DMS53 (cell line): Measurements from ENCODE around the gene ALDH9A1.
"Not testable (repeated sequence)": the region's sequence is repeated elsewhere in the genome, so short reads cannot be mapped to it uniquely, and the experiment has no call there.

Experiments used
- DNase-seq: peaks from one replicate; lab custom pipeline; 2025; lab: John Stamatoyannopoulos, UW

Gene ALDH9A1

DNA sequence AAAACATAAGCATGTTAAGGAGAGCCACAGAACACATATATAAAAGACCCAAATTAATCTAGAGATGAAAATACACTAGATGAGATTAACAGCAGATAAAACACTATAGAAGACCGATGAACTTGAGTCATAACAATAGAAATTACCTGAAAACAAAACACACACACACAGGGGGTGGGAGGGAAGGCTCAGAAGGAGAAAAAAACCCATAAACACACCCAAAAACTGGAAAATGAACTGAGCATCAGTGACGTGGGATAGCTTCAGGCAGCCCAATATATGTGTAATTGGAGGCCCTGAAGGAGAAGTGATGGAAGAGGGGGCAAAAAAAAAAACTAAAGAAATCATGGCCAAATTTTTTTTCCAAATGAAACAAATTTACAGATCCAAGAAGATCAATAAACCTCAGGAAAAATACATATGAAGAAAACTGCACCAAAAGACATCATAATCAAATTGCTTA is 11.4 kb downstream of the ALDH9A1 start:
- DNase-seq = no peak

DNA sequence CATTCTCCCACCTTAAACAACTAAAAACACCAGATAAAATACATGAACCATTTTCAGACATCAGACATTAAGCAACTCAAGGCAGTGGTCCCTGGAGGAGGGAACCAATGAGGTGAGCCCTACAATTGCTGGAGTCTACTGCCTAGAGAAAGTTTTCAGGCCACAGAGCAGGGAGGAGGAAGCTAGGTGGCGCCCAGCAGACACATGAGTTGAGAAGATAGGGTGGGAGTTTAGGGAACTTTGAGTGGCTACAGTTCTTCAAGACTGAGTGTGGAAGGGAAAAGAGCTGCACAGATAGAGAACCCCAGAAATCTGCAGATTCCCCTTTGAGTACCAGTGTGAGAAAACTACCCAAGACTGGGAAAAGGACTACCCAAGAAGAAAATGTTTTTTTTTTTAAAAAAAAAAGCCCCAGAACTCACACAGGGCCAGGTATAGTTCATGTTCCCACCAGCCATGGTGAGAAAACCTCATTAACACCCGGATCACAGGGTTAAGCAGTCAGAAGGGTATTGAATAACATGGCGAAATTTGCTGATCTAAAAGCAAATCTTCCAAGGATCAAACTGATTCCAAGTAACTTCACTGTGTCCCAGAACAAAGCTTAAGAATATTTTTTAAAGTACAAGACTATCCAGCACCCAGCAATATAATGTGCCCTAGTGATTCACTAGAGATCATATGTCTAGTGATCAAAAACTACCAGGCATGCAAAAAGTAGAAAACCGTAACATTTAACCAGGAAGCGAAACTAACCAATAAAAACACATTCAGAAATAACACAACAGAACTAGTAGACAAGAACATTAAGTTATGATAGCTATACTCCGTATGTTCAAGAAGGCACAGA is 12.0 kb downstream of the ALDH9A1 start:
- DNase-seq = no peak

DNA sequence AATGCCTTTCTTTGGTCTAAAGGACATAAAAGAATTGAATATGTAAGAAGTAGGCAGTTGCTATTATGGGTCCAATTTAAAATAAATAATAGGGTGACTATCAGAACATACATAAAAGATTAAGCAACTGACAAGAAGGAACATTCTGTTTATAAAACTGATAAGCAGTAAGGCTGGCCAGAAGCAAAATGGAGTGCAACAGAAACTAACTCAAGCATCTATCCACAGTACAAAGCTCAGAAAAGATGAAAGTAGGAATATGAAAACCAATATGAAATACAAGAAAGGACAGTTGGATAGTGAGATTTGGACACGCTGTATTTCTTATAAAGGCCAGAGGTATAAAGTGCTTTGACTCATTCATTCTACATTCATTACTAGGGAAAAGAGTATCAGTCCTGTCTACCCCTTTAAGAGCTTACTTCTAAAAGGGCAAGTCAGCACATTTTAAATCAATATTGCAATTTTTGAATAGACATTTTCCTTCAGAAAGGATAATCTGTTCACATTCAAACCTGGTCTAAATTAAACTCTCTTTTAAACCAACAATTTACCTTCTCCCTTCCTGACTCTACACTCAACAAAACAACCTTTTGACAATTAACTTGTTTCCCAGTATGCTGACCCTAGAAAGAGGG is 14.4 kb downstream of the ALDH9A1 start:
- no peak for DNase-seq

DNA sequence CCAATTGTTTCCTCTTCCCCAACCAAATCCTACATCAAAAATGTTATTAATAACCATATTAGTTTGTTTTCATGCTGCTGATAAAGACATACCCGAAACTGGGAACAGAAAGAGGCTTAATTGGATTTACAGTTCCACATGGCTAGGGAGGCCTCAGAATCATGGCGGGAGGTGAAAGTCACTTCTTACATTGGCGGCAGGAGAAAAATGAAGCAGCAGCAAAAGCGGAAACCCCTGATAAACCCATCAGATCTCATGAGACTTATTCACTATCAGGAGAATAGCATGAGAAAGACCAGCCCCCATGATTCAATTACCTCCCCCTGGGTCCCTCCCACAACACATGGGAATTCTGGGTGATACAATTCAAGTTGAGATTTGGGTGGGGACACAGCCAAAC is 17.6 kb downstream of the ALDH9A1 start:
- DNase-seq = not testable (repeated sequence)

DNA sequence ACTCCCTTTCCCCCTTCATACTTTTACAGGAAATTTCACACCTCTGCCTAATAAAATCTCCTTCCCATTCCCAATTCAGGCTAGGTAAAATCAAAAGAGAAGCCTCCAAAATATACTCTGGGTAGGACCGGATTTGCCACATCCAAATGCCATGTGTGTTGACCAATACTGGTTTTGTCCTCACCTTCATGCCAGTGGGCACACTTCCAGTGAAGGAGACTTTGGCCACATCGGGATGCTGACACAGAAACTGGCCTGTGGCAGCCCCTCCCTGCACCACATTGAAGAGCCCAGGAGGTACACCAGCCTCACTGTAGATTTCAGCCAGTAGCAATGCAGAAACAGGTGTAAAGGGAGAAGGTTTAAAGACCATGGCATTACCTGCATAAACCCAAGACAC is 18.1 kb downstream of the ALDH9A1 start:
- DNase-seq = no peak

DNA sequence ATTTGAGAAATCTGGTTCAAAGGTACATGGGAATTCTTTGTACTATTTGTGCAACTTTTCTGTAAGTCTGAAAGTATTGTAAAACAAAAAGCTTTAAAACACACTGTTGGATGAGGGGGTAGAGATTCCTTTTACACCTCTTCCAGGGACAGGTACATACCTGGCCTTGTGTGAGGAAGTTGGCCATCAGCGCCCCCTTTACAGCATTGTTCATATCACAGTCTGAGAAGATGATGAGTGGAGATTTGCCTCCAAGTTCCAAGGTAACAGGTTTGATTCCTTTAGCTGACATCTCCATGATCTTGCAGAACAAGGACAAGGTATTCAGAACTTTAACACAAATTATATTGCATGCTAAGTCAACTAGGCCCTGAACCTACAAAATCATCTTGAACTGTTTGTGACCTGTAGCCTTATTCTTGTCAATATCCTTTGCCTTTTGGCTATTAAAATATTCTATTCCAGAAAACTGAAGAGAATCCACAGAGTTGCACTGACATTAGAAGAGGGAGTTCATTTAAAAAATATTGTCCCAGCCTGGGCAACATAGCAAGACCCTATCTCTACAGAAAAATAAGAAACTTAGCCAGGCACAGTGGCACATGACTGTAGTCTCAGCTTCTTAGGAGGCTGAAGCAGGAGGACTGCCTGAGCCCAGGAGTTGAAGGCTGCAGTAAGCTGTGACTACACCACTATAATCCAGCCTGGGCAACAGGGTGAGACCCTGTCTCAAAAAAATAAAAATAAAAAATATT is 18.9 kb downstream of the ALDH9A1 start:
- DNase-seq = peak; percentile 10

DNA sequence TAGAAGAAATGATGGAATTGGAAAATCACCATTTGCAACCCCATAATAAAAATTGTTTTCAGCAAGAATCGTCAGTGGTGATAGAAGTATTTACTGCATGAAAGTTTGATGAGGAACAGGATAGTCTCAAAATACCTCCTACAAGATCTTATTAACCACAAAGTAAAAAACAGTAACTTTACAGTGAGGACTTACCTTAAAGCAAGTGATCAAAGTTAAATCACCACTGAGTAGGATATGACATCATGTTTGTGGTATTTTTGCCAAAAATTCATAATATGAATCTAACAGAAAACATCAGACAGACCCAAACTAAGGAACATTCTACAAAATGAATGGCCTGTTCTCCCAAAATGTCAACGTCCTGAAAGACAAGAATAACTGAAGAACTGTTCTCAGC is 19.9 kb downstream of the ALDH9A1 start:
- DNase-seq = no peak

DNA sequence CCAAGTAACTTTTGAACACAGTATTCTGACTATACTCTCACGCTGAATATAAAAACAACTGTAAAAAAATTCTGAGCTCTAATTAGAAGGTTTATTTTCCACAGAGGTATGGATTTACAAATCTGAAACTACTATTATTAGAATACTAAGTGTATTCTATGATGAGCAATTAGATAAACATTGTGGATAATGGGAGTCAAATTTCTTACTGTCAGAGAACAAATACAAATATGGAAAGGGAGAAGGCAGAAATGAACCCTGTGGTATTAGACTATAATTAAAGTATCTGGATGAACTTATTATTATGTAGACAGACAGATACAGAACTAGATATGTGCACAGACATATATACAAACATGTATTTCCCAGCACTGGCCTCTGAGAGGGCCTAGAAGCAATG is 22.6 kb downstream of the ALDH9A1 start:
- peak; percentile 18 for DNase-seq

DNA sequence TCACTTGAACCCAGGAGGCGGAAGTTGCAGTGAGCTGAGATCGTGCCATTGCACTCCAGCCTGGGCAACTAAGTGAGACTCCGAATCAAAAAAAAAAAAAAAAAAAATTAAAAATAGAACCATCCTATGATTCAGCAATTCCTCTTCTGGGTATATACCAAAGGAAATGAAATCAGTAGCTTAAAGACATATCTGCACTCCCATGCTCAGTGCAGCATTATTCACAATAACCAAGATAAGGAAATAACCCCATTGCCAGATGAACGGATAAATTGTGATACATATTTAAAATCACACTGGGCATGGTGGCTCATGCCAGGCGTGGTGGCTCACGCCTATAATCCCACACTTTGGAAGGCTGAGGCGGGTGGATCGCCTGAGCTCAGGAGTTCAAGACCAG is 23.8 kb downstream of the ALDH9A1 start:
- no peak for DNase-seq

DNA sequence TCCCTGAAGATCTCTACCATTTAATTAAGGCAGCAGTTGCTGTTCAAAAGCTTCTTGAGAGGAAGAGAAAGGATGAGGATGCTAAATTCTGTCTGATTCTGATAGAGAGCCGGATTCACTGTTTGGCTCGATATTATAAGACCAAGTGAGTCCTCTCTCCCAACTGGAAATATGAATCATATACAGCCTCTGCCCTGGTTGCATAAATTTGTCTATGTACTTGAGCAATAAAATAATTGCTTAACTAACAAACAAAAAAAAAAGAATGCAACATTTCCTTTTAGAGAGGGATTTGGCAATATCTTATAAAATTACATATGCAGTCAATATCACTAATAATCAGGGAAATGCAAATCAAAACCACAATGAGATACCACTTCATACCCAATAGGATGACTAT is 26.8 kb downstream of the ALDH9A1 start:
- no peak for DNase-seq

DNA sequence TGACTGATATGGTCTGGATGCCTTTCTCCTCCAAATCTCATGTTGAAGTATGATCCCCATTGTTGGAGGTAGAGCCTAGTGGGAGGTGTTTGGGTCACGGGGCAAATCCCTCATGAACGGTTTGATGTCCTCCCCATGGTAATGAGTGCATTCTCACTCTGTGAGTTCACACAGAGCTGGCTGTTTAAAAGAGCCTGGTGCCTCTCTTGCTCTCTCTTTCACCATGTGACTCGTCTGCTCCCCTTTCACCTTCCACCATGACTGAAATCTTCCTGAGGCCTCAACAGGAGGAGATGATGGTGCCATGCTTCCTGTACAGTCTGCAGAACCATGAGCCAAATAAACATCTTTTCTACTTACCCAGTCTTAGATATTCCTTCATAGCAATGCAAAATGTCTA is 30.2 kb downstream of the ALDH9A1 start:
- DNase-seq = no peak

DNA sequence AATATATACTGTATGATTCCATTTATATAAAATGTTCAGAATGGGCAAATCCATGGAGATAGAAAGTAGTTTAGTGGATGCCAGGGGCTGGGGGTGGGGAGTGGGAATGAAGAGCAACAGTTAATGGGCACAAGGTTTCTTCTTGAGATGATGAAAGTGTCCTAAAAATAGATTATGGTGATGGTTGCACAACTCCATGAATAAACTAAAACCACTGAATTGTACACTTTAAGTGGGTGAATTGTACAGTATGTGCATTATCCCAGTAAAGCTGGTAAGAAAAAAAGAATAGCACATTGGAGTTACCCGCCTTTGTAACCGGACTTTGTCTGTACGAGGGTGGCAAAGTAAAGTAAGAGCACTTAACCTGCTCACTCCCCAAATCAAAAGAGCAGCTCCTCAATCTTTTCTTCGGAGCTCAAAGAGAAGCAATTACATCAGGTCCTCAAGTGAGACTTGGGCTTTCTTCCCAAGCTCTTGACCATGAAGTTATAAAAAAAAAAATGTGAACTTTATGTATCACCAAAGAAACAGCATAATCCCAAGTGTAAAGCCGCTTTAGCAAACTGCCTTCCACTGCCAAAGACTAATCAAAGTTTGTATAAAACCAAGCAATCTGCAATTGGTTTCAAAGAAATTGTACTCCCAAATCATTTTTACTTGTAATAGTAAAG is 32.1 kb downstream of the ALDH9A1 start:
- DNase-seq = no peak

DNA sequence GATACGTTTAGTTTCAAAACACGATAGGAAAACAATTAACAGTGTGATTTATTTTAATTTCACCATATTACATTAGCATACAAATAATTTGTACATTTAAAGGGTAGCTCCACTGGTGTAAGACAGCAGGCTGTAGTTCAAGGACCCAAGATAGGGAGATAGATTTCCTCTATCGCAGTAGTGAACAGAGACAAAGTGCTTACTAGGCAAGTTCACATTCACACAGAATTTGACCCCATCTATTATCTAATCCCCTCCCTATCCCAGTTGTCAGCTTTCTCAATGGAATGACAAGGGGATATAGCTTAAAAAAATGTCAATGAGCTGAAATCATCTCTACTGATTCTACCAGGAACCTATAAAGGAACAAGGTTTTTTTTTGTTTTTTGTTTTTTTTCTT is 36.2 kb downstream of the ALDH9A1 start:
- DNase-seq = no peak

DNA sequence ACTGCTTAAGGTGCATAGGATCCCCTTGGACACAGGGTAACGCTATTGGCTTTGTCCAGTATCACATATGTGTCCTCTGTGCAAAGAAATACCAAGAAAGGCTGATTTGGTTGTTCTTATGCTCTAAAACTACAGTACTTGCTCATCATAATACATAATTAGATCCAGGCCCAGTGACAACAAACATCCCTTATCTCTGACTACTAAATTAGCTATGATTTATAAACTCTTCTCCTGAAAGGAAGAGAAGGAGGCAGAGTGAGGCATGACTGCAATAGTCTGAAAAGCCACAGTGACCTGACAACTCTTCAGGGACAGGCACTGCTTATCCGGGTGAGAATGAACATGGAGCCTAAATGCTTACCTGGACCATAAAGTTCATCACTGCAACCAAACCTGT is 36.7 kb downstream of the ALDH9A1 start:
- DNase-seq = no peak

DNA sequence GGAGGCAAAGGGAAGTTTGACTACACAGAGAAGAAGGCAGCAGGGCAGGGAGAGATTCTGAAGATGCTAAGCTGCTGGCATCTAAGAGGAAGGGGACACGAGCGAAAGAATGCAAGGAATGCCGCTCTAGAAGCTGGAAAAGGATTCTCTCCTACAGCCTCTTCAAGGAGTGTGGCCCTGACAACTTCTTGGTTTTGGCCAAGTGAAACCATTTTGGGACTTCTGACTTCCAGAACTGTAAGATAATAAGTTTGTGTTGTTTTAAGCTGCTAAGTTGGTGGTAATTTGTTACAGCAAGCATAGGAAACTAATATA is 38.8 kb downstream of the ALDH9A1 start:
- no peak for DNase-seq

DNA sequence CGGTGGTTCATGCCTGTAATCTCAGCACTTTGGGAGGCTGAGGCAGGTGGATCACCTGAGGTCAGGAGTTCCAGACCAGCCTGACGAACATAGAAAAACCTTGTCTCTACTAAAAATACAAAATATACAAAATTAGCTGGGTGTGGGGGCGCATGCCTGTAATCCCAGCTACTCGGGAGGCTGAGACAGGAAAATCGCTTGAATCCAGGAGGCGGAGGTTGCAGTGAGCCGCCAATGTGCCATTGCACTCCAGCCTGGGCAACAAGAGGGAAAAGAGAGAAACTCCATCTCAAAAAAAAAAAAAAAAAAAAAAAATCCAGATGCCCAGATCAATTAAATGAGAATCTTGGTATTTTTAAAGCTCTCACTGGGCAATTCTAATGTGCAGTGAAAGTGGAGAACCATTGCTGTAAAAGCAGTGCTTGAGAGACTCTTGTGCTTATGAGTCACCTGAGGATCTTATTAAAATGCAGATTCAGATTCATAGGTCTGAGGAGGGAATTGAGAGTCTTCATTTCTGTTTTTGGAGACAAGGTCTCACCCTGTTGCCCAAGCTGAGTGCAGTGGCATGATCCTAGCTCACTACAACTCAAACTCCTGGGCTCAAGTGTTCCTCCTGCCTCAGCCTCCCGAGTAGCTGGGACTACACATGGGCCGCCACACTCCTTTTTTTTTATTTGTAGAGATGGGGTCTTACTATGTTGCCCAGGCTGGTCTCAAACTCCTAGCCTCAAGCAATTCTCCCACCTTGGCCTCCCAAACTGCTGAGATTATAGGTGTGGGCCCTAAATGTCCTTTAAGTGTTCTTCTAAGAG is 39.4 kb downstream of the ALDH9A1 start:
- DNase-seq = peak; percentile 4

DNA sequence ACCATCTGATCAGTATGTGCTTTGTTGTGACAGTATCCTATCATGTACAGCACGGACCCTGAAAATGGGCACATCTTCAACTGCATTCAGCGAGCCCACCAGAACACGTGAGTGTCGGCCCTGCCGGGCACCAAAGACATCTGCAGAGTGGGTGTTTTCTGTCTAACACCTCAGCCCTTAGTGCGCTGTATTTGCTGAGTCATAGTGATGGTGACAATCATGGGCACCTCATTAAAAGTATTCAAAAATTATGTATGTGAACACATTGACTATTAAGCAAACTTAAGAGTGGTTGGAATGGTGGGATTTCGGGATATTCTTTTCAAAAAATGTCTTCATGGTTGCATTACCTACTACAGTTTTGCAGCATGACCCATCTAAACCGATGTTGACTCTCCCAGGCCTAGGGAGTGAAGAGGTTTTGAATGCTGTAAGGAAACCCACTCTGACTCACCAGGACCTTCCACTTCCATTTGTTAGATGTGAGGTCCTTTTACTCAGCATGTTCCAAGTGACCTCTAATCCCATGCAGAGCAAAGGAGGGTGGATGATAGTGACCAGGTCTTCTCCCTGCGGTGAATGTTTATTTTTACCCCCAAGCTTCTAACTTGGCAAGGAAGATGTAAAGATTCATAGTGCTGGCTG is 47.3 kb downstream of the ALDH9A1 start:
- DNase-seq = peak; percentile 34

DNA sequence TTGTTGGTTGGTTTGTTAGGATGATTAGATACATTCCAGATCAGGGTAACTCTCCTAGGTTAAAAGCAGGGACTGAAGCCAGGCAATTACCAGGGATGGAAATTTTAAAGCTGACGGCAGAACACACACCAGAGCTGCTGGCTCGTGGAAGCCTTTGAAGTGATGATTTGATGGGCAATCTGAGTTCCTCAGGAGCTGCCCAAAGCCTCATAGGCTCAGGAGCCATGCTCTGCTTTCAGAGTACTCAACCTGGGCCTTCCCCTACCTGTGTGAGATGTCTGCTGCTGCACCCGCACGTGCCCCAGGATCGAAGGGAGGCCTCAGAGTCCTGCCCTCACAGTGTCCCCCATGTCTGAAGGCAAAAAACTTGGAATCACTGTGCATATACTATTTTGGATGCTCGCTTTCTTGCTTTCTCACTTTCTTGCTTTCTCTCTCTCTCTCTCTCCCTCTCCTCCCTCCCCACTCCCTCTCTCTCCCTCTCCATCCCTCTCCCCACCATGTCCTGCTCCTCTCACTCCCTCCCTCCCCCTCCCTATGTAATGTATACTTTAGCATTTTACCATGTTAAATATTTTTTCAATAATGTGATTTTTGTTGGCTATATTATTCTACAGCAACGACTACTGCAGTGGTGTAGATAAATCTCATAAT is 49.3 kb downstream of the ALDH9A1 start:
- DNase-seq = no peak

DNA sequence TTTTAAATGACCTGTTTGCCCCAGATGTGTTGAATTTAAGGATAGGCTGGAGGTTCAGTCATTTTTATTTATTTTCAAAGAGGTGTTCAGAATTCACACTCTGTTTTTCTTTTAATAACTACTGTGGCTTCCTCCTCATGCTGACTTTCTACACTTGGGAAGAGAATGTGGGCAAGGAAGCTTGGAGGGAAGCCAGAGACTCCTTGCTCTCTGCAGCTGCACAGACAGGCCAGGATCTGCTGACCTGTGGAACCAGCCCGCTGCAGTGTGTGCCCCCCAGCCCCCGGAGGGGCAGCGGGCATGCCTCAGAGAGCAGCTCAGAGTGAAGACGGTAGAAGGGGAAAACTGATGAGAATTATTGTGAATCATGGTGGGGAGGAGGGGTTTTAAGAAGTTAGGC is 50.4 kb downstream of the ALDH9A1 start:
- DNase-seq = no peak

DNA sequence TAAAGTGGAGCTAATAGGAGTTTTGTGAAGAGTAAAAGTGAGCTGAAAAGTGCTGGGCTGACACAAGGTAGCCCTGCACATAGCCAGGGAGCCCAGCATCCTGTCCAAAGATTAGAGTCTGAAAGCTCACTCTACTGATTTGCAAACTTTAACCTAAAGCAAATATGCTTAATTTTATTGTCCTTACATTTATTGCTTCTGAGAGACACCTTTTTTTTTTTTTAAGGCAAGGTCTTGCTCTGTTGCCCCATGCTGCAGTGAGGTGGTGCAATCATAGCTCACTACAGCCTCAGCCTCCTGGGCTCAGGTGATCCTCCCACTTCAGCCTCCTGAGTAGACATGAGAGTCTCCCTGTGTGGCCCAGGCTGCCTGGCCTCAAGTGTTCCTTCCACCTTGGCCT is 50.8 kb downstream of the ALDH9A1 start:
- no peak for DNase-seq
